NCI-H2029 (cell line): ENCODE measurements around the gene SLC46A2.

ENCODE experiments used
- DNase-seq: peaks from one replicate; lab custom pipeline; 2025; lab: John Stamatoyannopoulos, UW

SLC46A2 gene

DNA sequence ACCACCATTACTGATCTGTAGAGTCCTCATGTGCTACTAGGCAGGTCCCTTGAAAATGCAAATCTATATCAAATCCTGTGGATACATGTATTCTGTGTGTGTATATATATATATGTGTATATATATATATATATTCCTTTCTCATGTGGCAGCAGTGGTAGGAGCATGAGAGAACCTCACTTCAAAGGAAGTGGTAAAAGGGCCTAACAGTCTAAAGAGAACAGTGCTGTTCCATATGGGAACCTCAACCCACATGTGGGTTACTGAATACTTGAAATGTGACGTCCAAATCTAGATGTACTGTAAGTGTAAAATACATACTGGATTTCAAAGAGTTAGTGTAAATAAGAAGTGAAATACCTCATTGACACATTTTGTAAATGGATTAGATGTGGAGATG is 5.4 kb downstream of the SLC46A2 start:
- DNase-seq, result no peak

- DNase-seq, result no peak
These were observed 6.0 kb downstream of the SLC46A2 start for GRCh38 chr9:112884721-112885120.

DNA sequence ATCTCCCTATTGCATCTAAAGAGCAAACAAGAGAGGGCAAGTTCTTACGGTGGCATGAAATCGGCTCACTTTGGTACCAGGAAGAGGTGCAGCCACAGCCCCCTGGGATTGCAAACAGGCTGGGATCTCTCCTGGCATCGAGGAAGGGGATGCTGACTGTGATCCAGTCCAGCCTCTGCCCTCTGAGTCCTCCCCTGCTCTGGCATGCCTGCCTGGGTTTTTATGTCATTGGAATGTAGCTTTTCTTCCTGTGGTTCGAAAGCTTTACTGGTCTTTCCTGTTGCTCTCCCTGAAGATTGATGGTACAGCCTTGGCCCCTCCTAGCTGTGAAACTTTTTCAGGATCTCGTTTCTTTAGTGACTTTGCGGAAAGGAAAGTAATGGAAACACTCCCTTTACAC is 6.6 kb downstream of the SLC46A2 start:
- DNase-seq, result no peak

- no peak for DNase-seq
These were observed 9.3 kb downstream of the SLC46A2 start for GRCh38 chr9:112881331-112881730.

GRCh38 chr9:112880650-112881049 is 10.0 kb downstream of the SLC46A2 start:
- no peak for DNase-seq

- DNase-seq, result no peak
These were observed 11.9 kb downstream of the SLC46A2 start for GRCh38 chr9:112878752-112879151.

GRCh38 chr9:112873773-112874405 is 16.8 kb downstream of the SLC46A2 start:
- DNase-seq, result no peak

DNA sequence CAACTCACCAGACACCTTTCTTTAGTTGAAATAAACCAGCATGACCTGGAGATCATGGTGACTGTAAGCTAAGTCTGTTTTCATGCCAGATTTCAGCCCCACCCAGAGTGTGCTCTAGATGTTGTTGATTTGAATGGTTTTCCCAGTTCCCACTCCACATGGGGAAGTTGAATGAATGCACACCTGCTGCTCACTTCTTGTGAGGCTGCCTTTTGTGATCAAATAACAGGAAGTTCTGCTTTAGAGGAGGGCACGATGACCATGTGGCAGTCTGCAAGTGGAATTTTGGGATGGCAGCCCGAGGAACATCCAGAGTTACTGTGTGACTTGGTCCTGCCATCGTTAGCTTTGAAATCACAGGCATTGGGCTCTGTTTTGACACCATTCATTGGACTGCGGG is 18.7 kb downstream of the SLC46A2 start:
- DNase-seq, result peak; percentile 32

DNA sequence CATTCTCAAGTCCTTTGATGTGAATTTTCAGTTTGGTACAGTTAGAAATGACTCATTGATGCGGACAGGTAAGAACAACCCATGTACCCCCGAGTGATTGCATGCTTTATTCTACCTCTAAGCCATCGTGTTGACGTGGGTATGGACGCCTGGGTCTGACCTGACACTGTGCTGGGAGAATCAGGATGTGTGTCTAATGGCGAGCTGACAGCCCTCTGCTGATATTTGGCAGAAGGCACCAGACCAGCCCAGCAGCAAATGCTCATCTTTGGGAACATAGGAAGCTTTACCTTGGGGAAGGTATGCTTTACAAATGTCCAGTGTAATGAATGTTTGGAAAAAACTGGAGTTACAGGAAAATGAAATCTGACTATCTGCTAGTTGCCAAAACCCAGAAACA is 20.1 kb downstream of the SLC46A2 start:
- DNase-seq, result no peak

DNA sequence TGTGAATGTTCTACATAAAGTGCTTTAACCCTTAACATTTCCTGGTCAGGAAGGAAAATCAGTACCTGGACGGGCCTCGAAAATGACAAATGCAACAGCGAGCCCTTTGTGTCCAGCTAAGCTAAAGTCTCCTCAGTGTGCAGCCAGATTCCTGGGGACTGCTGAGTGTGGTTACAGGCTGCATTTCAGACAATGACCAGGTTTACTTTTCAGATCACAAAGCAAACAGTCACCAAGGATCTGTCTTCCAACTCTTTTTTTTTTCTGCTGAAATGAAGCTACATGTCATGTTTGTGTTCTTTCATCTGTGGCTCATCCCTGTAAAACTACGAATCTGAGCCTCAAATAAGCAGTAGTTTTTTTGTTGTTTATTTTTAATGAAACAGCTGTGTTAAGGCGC is 20.8 kb downstream of the SLC46A2 start:
- DNase-seq, result no peak

DNA sequence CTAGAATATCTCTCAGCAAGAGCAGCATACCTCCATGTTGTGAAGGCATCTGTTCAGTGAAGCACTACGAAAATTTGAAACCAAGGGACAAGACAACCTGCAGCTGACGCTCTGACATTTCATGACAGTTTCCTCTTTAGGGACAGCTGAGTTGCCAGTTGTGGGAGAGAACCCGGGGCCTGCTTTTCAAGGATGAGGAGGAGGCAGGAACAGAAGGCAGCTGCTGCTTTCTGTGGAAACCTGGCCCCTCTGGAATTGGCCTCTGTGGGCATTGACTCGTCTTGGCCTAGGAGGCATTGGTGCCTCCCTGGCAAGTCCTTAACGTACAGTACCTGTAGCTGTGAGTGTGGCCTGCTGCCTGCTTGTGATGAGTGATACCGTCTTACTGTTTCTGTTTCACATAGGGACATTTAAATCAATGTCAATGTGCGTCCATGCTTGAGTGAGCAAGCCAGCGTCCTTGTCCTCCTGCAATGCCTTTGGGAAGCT is 21.6 kb downstream of the SLC46A2 start:
- no peak for DNase-seq

- no peak for DNase-seq
These were observed 22.2 kb downstream of the SLC46A2 start for GRCh38 chr9:112868461-112868860.

DNA sequence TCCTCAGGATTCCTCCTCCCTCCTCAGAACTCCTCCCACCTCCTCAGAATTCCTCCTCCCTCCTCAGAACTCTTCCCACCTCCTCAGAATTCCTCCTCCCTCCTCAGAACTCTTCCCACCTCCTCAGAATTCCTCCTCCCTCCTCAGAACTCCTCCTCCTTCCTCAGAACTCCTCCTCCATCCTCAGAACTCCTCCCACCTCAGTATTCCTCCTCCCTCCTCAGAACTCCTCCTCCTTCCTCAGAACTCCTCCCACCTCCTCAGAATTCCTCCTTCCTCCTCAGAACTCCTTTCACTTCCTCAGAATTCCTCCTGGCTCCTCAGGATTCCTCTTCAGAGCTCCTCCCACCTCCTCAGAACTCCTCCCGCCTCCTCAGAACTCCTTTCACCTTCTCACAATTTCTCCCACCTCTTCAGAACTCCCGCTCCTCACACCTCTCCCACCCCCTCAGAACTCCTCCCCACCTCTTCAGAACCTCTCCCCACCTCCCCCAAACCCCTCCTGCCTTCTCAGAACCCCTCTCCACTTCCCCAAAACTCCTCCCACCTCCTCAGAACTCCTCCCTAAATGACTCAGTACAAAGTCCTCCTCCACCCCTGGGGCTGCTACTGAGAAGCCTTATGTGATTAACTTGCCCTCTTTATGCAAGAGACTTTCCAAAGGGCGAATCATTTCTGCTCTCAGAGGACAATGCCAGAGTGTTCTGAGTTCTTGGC is 23.2 kb downstream of the SLC46A2 start:
- no peak for DNase-seq

DNA sequence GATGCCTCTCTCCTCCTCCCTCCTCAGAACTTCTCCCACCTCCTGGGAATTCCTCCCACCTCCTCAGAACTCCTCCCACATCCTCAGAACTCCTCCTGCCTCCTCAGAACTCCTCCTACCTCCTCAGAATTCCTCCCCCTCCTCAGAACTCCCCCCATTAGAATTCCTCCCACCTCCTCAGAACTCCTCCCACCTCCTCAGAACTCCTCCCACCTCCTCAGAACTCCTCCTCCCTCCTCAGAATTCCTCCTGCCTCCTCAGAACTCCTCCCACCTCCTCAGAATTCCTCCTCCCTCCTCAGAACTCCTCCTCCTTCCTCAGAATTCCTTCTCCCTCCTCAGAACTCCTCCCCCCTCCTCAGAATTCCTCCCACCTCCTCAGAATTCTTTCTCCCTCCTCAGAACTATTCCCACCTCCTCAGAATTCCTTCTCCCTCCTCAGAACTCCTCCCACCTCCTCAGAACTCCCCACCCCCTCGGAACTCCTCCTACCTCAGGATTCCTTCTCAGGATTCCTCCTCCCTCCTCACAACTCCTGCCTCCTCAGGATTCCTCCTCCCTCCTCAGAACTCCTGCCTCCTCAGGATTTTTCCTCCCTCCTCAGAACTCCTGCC is 23.9 kb downstream of the SLC46A2 start:
- no peak for DNase-seq

GRCh38 chr9:112864982-112865381 is 25.7 kb downstream of the SLC46A2 start:
- no peak for DNase-seq

DNA sequence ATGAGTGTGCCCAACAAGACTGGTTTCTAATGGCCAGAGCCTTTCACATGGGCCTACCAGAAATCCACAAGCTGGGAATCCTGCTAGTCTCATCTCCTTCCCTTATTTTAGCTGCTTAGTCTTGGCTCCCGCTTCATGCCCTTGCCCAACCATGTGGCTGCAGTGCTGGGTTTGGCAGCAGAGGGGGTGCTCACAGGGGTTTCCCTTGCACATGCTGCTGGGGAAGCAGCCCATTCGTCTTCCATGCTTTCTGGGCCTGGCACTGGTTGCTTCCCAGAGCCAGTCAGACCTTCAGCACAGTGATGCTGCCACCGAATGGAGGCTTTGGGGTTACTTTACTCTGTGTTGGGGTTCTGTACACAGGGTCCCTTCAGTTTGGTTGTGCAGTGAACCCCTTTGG is 26.3 kb downstream of the SLC46A2 start:
- DNase-seq, result no peak

- DNase-seq, result no peak
These were observed 26.9 kb downstream of the SLC46A2 start for GRCh38 chr9:112863746-112864145.

DNA sequence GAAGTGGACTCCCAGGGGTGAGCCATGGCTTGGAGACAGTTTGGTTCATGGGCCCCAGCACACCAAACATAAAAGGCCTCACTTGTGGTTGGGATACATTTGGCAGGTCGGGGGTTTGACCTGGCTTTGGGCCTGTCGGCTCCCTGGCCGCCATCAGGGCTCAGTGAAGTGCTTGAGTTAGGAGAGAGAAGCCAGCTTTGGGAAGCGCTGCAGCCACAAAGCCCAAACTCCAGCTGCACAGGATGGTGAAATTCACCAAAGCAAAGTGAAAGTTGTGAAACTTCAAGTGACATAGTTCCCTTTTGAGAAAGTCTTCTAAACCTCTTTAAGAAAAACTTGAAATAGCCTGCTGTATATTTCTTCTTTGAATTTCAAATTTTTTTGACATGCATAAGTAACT is 27.5 kb downstream of the SLC46A2 start:
- DNase-seq, result no peak

DNA sequence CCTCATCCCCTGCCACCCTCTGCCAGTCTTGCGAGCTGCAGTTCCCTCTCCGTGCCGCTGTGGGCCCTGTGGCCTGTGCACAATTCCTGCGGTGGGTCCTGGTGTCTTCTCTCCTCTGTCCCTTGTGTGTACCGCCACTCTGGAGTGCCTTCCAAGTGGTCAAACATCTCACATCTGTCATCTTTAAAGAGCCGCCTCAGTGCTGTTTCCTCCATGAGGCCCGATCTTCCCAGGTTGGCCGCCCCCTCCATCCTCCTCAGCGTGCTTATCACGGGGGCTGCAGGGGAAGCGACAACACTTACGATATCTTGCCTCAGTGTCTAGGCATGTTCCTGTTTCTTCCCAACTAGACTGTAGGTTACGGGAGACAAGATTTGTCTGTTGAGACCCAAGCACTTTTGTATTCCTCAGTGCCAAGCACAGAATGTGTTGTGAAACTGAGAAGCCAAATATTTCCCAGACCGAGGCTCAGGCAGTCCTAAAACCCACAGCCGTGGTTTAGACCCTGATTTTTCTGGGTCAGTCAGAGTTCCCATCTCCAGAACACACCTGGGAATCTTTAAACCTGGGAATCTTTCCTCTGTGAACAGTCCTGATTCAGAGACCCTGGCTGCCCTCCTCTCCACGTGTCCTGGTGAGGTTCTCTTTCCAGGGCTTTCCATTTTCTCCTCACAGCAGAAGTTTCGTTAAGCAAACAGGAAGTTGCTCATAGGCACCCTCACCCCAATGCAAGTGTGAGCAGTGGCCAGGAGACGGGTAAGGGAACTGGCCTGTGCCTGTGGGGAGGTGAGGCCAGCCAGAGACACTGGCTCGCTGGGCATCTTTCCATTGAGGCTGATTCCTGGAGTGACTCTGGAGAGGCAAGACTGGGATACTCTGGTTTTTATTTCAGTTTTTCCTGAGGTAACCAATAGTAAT is 28.8 kb downstream of the SLC46A2 start:
- DNase-seq, result no peak

- DNase-seq, result no peak
These were observed 29.5 kb downstream of the SLC46A2 start for GRCh38 chr9:112861155-112861554.

- no peak for DNase-seq
These were observed 30.2 kb downstream of the SLC46A2 start for GRCh38 chr9:112860451-112860850.

DNA sequence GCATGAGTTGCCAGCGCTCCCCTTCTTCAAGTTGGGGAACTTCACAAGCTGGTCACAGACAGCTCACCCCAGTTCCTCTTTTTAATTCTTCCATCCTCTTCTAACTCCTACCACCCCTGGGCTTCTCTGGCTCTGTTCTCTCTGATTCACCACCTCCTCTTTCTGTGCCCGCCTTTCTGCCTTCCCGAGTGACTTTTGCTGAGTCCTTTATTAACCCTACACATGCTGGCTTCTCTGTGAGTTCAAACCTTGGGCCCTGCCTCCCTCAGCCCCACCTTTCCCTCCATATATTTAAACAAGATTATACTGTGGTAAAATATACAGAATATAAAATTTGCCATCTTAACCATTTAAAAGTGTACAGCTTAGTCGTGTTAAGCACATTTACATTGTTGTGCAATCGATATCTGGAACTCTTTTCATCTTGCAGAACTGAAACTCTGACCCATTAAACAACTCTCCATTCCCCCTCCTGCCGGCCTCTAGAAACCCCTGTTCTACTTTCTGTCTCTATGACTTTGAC is 32.0 kb downstream of the SLC46A2 start:
- DNase-seq, result no peak
